Lower leg skin (tissue), 3 donors: Measurements from ENCODE around the gene SLC25A23.

Experiments
- CTCF ChIP-seq, 3 donors: fragments of 450-650 bp; IDR thresholded peaks; one replicate each; pipeline ENCODE4 v1.5.1; 2016; ENCODE audit warnings: antibody characterized with exemption in 3 of 3, mild to moderate bottlenecking in 3 of 3, moderate library complexity in 2 of 3
- POLR2A ChIP-seq, 2 donors: fragments of 450-650 bp; IDR thresholded peaks; one replicate each; pipeline ENCODE4 v1.6.1; 2016 to 2017; ENCODE audit warnings: antibody characterized with exemption in 2 of 2, mild to moderate bottlenecking in 1 of 2, moderate library complexity in 1 of 2

- TF ChIP-seq CTCF (IDR thresholded peaks at IDR 0.05) (no peak), POLR2A (IDR thresholded peaks at IDR 0.05) (no peak)
Observed at GRCh38 chr19:6455924-6456323, 3.7 kb downstream of the SLC25A23 start.
